DMS53 treated with DMSO at 0.1 percent for 48 hours (cell line): ENCODE measurements around the gene CCDC77.
"Not testable (repeated sequence)": the region's sequence is repeated elsewhere in the genome, so short reads cannot be mapped to it uniquely, and the experiment has no call there.

Source experiments
- DNase-seq: peaks from one replicate; lab custom pipeline; 2025; ENCODE audit not compliant: unreplicated experiment; lab: John Stamatoyannopoulos, UW

CCDC77 gene

GRCh38 chr12:401235-402028, at the start of gene CCDC77:
Gene CCDC77 (plus strand): TSS chr12:401644. CDS start chr12:409384, 7,740 bp downstream.
- no peak for DNase-seq

DNA sequence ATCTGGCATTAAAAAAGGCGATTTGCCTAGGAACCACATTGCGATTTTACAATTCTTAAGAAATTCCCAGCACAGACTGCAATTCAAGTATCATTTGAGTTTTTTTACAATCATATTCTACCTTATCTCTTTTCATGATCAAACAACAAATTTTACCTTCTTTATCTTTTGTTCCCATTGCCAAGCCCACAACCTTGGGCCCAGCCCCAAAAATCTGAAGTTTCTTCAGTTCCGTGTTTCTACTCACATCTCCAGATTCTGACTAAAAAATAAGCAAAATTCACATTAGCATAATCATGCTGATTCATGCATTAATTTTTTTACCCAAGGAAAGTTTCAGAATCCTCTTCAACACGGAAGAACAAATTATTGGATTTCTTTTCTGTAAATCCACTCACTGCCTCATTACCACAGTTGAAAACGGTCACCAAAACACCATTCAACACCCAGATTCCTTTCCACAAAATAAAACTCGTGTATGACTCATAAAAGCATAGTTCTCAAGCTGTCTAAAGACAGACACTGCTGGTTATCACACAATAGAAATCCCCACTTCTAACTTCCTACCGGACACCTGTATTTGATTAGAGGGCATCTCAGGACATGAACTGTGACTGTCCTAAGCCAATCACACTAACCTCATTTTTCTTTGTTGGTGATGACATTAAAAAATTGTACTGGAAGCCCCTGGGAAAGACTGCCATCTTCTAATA, 45.0 kb upstream of the CCDC77 start:
- no peak for DNase-seq

DNA sequence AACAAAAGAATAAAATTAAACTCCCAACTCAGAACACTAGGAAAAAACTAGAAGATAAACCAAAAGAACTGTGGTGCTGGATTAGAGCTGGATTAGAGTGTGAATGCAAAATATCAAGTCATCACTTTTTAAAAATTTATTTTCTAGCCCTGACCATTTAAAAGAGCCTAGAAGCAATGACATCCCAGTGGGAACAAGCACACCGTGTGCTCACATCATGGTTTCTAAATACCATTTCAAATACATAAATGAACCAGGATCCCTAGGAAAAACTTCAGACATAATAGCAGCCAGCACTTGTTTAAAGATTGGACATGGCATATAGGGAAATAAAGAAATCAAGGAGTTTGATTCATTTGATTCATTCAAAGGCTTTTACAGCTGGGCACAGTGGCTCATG, 42.4 kb upstream of the CCDC77 start:
- no peak for DNase-seq

DNA sequence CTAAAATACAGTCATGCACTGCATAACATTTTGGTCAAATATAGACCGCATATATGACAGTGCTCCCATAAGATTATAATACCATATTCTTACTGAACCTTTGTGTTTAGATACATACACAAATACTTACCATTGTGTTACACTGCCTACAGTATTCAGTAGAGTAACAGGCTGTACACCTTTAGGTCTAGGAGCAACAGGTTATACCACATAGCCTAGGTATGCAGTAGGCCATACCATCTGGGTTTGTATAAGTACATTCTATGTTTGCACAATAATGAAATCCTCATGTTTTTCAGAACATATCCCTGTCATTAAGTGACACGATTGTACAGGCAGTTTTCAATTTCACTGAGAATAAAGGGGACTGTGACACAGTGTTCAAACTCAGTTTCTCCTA, 34.6 kb upstream of the CCDC77 start:
- no peak for DNase-seq

GRCh38 chr12:367972-368371, 33.5 kb upstream of the CCDC77 start:
- no peak for DNase-seq

GRCh38 chr12:370739-371485, 30.5 kb upstream of the CCDC77 start:
- DNase-seq, result not testable (repeated sequence)

GRCh38 chr12:386651-387050, 14.8 kb upstream of the CCDC77 start:
- DNase-seq, result no peak

- no peak for DNase-seq
Measured at GRCh38 chr12:388012-388411, 13.4 kb upstream of the CCDC77 start.

GRCh38 chr12:388541-389141, 12.8 kb upstream of the CCDC77 start:
- DNase-seq, result no peak

- no peak for DNase-seq
Measured at GRCh38 chr12:389142-390096, 12.0 kb upstream of the CCDC77 start, which contains the start of gene KDM5A. Gene KDM5A (minus strand): TSS chr12:389320. CDS start chr12:389091, 229 bp downstream.

- DNase-seq, result no peak
Measured at GRCh38 chr12:400828-401227, 616 bp upstream of the CCDC77 start.

DNA sequence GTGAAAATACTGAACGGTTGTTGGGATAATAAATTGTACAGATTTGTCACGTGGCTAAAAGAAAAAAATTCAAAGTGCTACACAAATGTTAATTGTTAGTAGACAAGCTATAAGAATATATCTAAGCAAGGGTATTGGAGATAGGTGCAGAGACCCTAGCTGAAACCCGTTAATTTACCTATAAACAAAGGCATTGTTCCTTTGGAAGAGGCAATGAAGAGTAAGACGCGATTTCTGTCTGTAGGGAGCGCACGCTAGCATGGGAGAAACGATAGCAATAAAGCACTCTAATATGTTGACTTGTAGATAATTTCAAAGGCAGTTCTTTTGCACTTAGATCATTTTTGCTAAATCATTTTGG, 565 bp downstream of the CCDC77 start:
- DNase-seq, result no peak

GRCh38 chr12:414859-415258, 13.4 kb downstream of the CCDC77 start:
- no peak for DNase-seq

GRCh38 chr12:418432-418831, 17.0 kb downstream of the CCDC77 start:
- no peak for DNase-seq

- no peak for DNase-seq
Measured at GRCh38 chr12:422526-422925, 21.1 kb downstream of the CCDC77 start.

DNA sequence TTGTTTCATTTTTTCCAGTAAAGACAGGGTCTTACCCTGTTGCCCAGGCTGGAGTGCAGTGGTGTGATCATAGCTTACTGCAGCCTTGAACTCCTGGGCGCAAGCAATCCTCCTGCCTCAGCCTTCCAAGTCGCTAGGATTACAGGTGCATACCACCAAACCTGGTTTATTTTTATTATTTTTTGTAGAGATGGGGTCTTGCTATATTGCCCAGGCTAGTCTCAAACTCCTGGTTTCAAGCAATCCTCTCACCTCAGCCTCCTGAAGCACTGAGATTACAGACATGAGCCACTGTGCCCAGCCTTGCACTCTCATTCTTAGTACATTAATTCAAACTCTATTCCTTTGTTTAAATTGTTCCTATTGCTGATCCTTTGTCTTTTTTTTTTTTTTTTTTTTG, 34.3 kb downstream of the CCDC77 start:
- not testable (repeated sequence) for DNase-seq

DNA sequence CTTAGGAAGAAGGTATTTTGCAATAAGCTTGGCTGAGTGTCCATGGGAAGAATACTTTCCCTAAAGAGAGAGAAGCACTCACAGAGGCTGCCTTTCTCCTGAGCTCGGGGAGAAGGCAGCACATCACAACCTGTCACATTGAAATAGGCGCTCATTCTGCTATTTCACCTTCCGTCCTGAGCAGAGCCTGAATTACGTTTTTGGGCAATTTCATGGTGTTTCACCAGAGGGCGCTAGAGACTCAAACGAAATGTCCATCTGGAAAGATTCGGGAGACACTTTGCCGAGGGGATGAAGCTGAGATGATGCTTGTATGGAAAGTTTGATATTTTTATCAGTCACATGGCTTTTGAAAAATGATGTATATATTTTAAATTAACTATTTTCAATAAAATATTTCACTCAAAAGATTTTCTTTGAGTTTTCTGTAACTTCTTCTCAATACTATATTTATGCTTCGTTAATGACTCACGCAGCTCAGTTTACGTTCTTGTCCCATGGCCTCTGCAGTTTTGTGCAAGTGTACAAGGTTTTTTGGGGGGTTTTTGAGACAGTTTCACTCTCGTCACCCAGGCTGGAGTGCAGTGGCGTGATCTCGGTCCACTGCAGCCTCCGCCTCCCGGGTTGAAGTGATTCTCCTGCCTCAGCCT, 40.9 kb downstream of the CCDC77 start:
- peak; percentile 65 for DNase-seq

- DNase-seq, result no peak
Measured at GRCh38 chr12:447141-447540, 45.7 kb downstream of the CCDC77 start.

DNA sequence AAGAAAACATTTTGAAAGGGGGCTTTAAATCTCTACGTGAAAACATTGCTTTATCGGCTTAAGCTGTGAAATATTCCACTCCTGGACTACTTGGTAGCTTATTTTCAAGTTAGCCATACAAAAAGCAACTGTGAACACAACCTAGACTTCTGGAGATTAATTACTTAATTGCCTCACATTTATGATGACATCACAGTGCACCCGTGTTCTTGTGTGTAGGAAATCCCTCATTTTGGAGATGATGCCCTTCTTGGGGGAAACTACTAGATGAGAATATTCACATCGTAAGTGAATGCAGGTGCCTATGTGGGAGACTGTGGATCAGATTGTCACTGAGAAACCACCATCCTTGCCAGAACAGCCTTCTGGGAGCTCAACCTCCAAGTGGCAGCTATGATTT, 47.8 kb downstream of the CCDC77 start:
- no peak for DNase-seq

DNA sequence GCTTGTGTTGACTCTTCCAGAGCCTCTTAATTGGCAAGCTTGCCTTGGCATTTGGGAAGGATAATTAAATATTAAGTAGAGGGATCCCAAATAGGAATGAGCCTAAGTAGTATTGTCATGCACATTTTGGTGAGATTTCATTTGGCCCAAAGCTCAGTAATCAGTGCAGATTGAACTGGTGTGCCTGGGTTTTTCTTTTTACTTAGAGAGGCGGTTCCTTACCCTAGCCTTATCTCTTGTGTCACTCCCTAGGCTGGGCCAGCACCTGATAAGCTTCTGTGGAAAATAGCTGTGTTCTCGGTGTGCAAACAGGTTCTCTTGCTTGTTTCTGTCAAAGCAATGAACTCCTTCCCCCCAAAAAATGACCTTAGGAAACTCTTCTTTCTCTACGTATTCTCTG, 49.0 kb downstream of the CCDC77 start:
- no peak for DNase-seq
